Tibial nerve (tissue), 4 donors: ENCODE results near the gene GALNT3.

Experiments used
- CTCF ChIP-seq, 5 experiments: fragments of 200-600 bp in 3 of 5; fragments of 450-650 bp in 2 of 5; sonication (generic) in 3 of 5; IDR thresholded peaks; one replicate each; pipeline ENCODE4 v1.5.1; 2016 to 2019; ENCODE audit warnings: antibody characterized with exemption in 5 of 5, mild to moderate bottlenecking in 3 of 5, moderate library complexity in 2 of 5
- EP300 ChIP-seq, 2 donors: sonication (generic); formaldehyde crosslinking; IDR thresholded peaks; one replicate each; pipeline ENCODE4 v1.6.1; 2017; ENCODE audit warnings: antibody characterized with exemption in 2 of 2, mild to moderate bottlenecking in 1 of 2
- POLR2A ChIP-seq, 2 donors: fragments of 450-650 bp; IDR thresholded peaks; one replicate each; pipeline ENCODE4 v1.6.1; 2017; ENCODE audit warnings: antibody characterized with exemption in 2 of 2, mild to moderate bottlenecking in 2 of 2, moderate library complexity in 2 of 2

GRCh38 chr2:165833156-165833555 is 39.1 kb upstream of the GALNT3 start:
- no peak for TF ChIP-seq CTCF (IDR thresholded peaks at IDR 0.05)
- no peak for TF ChIP-seq POLR2A (IDR thresholded peaks at IDR 0.05)
- TF ChIP-seq EP300 (IDR thresholded peaks at IDR 0.05) = no peak
